CD8-positive, alpha-beta memory T cell (primary cell): ENCODE data around the gene ABHD15. TPM values are rescaled to one million over a fixed set of nuclear protein-coding genes. Genes with fewer than 3 reads are reported as not detected.

ENCODE experiments used
- CTCF ChIA-PET: fragments of 350-600 bp; sonication (Branson Sonifier 250); formaldehyde crosslinking; loops from one replicate; lab custom pipeline; 2021; ENCODE audit warnings: antibody characterized with exemption; lab: Charles Lee
- POLR2A ChIA-PET: fragments of 350-600 bp; sonication (Branson Sonifier 250); formaldehyde crosslinking; loops from one replicate; lab custom pipeline; 2021; ENCODE audit warnings: antibody characterized with exemption; lab: Charles Lee
- DNase-seq, 5 donors: peaks; one replicate each; pipeline versions ENCODE4 v3.0.0 to v3.0.0-alpha.2; 2020 to 2022; ENCODE audit warnings: mixed read lengths in 1 of 5
- H3K27ac ChIP-seq: one replicate; pipeline ENCODE4 v1.7.0; 2013; ENCODE audit warnings: low read depth, mild to moderate bottlenecking, low read length, moderate library complexity
- H3K27me3 ChIP-seq: 2 replicates; pipeline ENCODE4 v1.7.0; 2013; ENCODE audit warnings: low read length, mild to moderate bottlenecking; ENCODE audit not compliant: insufficient read depth, poor library complexity, severe bottlenecking
- H3K36me3 ChIP-seq: 2 replicates; pipeline ENCODE4 v1.7.0; 2013; ENCODE audit warnings: mild to moderate bottlenecking, low read length, moderate library complexity; ENCODE audit not compliant: insufficient read depth
- H3K4me1 ChIP-seq: 2 replicates; pipeline ENCODE4 v1.7.0; 2013; ENCODE audit warnings: mild to moderate bottlenecking, low read length, moderate library complexity; ENCODE audit not compliant: insufficient read depth
- H3K4me3 ChIP-seq: 2 replicates; pipeline ENCODE4 v1.7.0; 2013; ENCODE audit warnings: mild to moderate bottlenecking, low read length
- H3K9me3 ChIP-seq: 2 replicates; pipeline ENCODE4 v1.7.0; 2013; ENCODE audit warnings: mild to moderate bottlenecking, low read length
- H3K27ac Mint-ChIP-seq, 8 donors: one replicate each; pipeline ENCODE4 v1.8.0; 2020 to 2021; ENCODE audit warnings: mixed read lengths in 8 of 8, mild to moderate bottlenecking in 6 of 8, inconsistent platforms in 3 of 8, moderate library complexity in 3 of 8
- H3K27me3 Mint-ChIP-seq, 2 donors: one replicate each; pipeline ENCODE4 v1.8.0; 2020 to 2021; ENCODE audit warnings: mixed read lengths in 2 of 2, mild to moderate bottlenecking in 1 of 2, moderate library complexity in 1 of 2
- H3K36me3 Mint-ChIP-seq, 3 donors: one replicate each; pipeline ENCODE4 v1.8.0; 2020 to 2021; ENCODE audit warnings: mixed read lengths in 3 of 3, inconsistent platforms in 1 of 3, mild to moderate bottlenecking in 1 of 3
- H3K4me1 Mint-ChIP-seq, 3 donors: one replicate each; pipeline ENCODE4 v1.8.0; 2020 to 2021; ENCODE audit warnings: mixed read lengths in 3 of 3, inconsistent platforms in 1 of 3, mild to moderate bottlenecking in 1 of 3
- H3K4me3 Mint-ChIP-seq, 7 donors: one replicate each; pipeline ENCODE4 v1.8.0; 2020 to 2021; ENCODE audit warnings: mixed read lengths in 7 of 7, mild to moderate bottlenecking in 6 of 7, moderate library complexity in 4 of 7, inconsistent platforms in 2 of 7
- H3K9me3 Mint-ChIP-seq, 5 donors: one replicate each; pipeline ENCODE4 v1.8.0; 2020 to 2022; ENCODE audit warnings: mixed read lengths in 5 of 5, mild to moderate bottlenecking in 3 of 5, moderate library complexity in 2 of 5, inconsistent platforms in 1 of 5
- polyA plus RNA-seq: library from polyadenylated mRNA; unstranded; fragments of 300-500 nt; fragmentation: Illumina TruSeq; gene quantifications from one replicate; pipeline ENCODE4 v1.2.3, GENCODE V29; 2021
- total RNA-seq, 2 experiments: library from RNA; stranded (reverse); gene quantifications; one replicate each; pipeline ENCODE4 v1.2.3, GENCODE V29; 2021

ABHD15 gene
- total and polyA plus RNA-seq, 3 experiments from 2014 or later = 18.3 to 22.6 (median 19.3) TPM

- Mint-ChIP-seq H3K4me1 (peaks cover 32 to 45% (median 38%) of the 10 kb centered on the region in 3 donors), H3K36me3 (peaks cover 0 to 4% (median 1%) of the 10 kb centered on the region in 3 donors), H3K27me3 (no peaks in the 10 kb centered on the region), H3K27ac (peak within 1 kb of the TSS in 7 of 8 donors; percentile 29 to 85 (median 51)), H3K9me3 (no peaks in the 10 kb centered on the region), H3K4me3 (peak within 1 kb of the TSS; percentile 76 to 90 (median 87))
- CTCF ChIA-PET = interaction anchor here (1.2 to 6.2 kb wide), 8 partner anchors 11 to 223 kb away, joined by 3 to 113 read pairs (median 16); partner anchors contain the start of genes ABHD15 and TP53I13
- H3K4me3 ChIP-seq = peak within 1 kb of the TSS; percentile 43
- peaks cover 45% of the 10 kb centered on the region for H3K4me1 ChIP-seq
- H3K27me3 ChIP-seq = no peaks in the 10 kb centered on the region
- POLR2A ChIA-PET = interaction anchor here (0.6 to 2.2 kb wide), 7 partner anchors 9 to 29 kb away, joined by 3 to 20 read pairs (median 8); partner anchors contain the start of genes CORO6 and TP53I13
- no peak within 1 kb of the TSS for H3K27ac ChIP-seq
- peak in 1 of 5 donors; percentile 25 for DNase-seq
- H3K9me3 ChIP-seq = no peaks in the 10 kb centered on the region
- H3K36me3 ChIP-seq = no peaks in the 10 kb centered on the region
Observed at GRCh38 chr17:29592850-29593551, 26.2 kb upstream of the ABHD15 start, which contains the start of gene ANKRD13B. Gene ANKRD13B (plus strand): TSS chr17:29593132. CDS start chr17:29593622, 490 bp downstream.

- POLR2A ChIA-PET = interaction anchor here (0.6 to 2.2 kb wide), 9 partner anchors 10 to 25 kb away, joined by 3 to 20 read pairs (median 8); partner anchors contain the start of gene TP53I13
- peaks cover 41 to 56% (median 47%) of the 10 kb centered on the region in 3 donors for H3K4me1 Mint-ChIP-seq
Observed at GRCh38 chr17:29591737-29592608, 25.1 kb upstream of the ABHD15 start.

DNA sequence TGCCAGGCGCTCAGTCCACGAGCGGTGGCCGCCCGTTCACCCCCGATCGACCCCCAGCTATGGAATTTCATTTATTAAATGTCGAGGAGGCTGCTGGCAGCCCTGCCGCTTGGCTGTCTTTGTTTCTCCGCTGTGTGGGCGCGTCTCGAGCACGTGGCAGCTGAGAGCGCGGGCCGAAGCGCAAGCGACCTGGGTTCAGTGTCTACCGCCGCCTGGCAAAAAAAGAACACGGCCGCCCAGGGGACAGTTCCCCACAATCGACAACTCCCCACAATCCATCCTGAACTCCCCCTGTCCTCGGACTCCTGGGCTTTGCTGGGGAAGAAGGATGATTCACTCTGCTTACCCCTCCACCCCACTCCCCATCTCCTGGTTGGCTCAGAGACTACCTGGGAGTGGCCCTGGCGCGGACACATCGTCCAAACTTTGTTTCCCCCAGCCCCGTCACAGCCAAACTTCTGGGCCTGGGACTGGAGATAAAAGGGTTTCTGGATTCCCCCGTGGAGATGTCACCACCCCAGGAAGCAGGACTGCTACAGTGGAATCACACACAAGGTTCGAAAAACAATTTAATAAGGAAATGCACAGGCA lies 24.4 kb upstream of the ABHD15 start:
- ChIA-PET POLR2A (interaction anchor here (0.9 to 2.2 kb wide), 6 partner anchors 10 to 26 kb away, joined by 3 to 11 read pairs (median 5); no protein-coding TSS in a partner anchor), CTCF (interaction anchor here (0.7 to 6.2 kb wide), 11 partner anchors 9 to 339 kb away, joined by 3 to 113 read pairs (median 11); partner anchors contain the start of genes ABHD15, SSH2 and TP53I13)
- no peaks in the 10 kb centered on the region for H3K27me3 Mint-ChIP-seq
- H3K4me3 Mint-ChIP-seq = peak overlapping the region; percentile 76 to 90 (median 87)
- H3K36me3 ChIP-seq = no peaks in the 10 kb centered on the region
- H3K27ac Mint-ChIP-seq = peak overlapping the region in 3 of 8 donors; percentile 33 to 80 (median 51)
- H3K9me3 ChIP-seq = no peaks in the 10 kb centered on the region
- H3K36me3 Mint-ChIP-seq = peaks cover 0 to 4% (median 1%) of the 10 kb centered on the region in 3 donors
- no peaks in the 10 kb centered on the region for H3K9me3 Mint-ChIP-seq
- DNase-seq = peak in 1 of 5 donors; percentile 34
- H3K4me1 ChIP-seq = peaks cover 61% of the 10 kb centered on the region
- H3K27ac ChIP-seq = no peak overlapping the region
- H3K4me1 Mint-ChIP-seq = peaks cover 46 to 63% (median 54%) of the 10 kb centered on the region in 3 donors
- H3K27me3 ChIP-seq = no peaks in the 10 kb centered on the region
- peak overlapping the region; percentile 49 for H3K4me3 ChIP-seq

More at GRCh38 chr17:29591737-29592608, 25.1 kb upstream of the ABHD15 start:
- peak; percentile 65 to 83 (median 72) for DNase-seq
- Mint-ChIP-seq H3K27ac (peak overlapping the region in 6 of 8 donors; percentile 29 to 85 (median 54)), H3K27me3 (no peaks in the 10 kb centered on the region), H3K36me3 (peaks cover 0 to 4% (median 1%) of the 10 kb centered on the region in 3 donors), H3K4me3 (peak overlapping the region; percentile 76 to 90 (median 87)), H3K9me3 (no peaks in the 10 kb centered on the region)
- no peaks in the 10 kb centered on the region for H3K36me3 ChIP-seq
- H3K4me3 ChIP-seq = peak overlapping the region; percentile 49
- CTCF ChIA-PET = interaction anchor here (0.7 to 6.2 kb wide), 12 partner anchors 9 to 339 kb away, joined by 3 to 113 read pairs (median 10); partner anchors contain the start of genes ABHD15, SSH2 and TP53I13
- H3K9me3 ChIP-seq = no peaks in the 10 kb centered on the region
- no peak overlapping the region for H3K27ac ChIP-seq
- no peaks in the 10 kb centered on the region for H3K27me3 ChIP-seq
- H3K4me1 ChIP-seq = peaks cover 55% of the 10 kb centered on the region

DNA sequence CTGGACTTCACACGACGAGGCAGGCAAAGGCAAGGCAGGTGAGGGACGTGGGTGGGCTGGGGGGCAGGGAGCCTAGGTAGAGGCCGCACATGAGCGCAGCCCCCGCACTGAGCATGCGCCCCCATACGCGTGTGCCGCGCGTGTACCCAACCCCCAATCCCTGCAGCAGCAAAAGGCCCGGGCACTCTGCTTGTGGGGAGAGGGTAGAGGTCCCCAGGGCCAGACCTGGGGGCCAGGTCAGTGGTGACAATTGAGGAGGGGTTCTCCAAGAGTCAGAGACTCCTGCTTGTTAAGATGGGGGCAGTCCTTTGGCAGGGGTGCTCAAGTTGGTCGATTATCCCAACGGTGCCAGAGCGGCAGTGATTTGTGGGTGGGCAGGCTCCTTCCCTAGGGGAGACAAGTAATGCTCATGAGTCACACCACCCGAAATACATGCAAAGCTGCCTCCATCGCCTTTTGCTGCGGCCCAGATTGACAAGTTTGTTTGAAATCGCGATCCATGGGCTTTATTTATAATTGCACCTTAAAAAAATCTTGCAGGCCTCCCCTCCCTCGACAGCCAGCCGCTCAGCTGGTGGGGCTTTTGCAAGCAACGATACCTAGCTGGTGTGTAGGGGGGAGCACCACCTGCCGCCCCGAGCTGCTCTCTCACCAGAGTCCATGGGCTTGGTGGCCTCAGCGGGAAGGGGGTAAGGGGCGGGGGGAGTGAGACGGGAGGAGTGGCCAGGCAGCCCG lies 23.7 kb upstream of the ABHD15 start:
- CTCF ChIA-PET = interaction anchor here (1.0 to 6.2 kb wide), 8 partner anchors 10 to 221 kb away, joined by 3 to 113 read pairs (median 16); partner anchors contain the start of genes ABHD15 and TP53I13
- Mint-ChIP-seq H3K36me3 (peaks cover 0 to 4% (median 1%) of the 10 kb centered on the region in 3 donors), H3K4me1 (peaks cover 50 to 70% (median 60%) of the 10 kb centered on the region in 3 donors), H3K9me3 (no peaks in the 10 kb centered on the region), H3K27me3 (no peaks in the 10 kb centered on the region), H3K27ac (peak overlapping the region in 6 of 8 donors; percentile 56 to 93 (median 84)), H3K4me3 (peak overlapping the region; percentile 87 to 94 (median 89))
- H3K27me3 ChIP-seq = no peaks in the 10 kb centered on the region
- H3K4me1 ChIP-seq = peaks cover 68% of the 10 kb centered on the region
- POLR2A ChIA-PET = interaction anchor here (0.6 to 1.8 kb wide), 5 partner anchors 9 to 245 kb away, joined by 3 to 11 read pairs (median 4); no protein-coding TSS in a partner anchor
- no peak overlapping the region for H3K27ac ChIP-seq
- no peaks in the 10 kb centered on the region for H3K9me3 ChIP-seq
- H3K36me3 ChIP-seq = no peaks in the 10 kb centered on the region
- peak in 1 of 5 donors; percentile 40 for DNase-seq
- H3K4me3 ChIP-seq = peak overlapping the region; percentile 88

DNA sequence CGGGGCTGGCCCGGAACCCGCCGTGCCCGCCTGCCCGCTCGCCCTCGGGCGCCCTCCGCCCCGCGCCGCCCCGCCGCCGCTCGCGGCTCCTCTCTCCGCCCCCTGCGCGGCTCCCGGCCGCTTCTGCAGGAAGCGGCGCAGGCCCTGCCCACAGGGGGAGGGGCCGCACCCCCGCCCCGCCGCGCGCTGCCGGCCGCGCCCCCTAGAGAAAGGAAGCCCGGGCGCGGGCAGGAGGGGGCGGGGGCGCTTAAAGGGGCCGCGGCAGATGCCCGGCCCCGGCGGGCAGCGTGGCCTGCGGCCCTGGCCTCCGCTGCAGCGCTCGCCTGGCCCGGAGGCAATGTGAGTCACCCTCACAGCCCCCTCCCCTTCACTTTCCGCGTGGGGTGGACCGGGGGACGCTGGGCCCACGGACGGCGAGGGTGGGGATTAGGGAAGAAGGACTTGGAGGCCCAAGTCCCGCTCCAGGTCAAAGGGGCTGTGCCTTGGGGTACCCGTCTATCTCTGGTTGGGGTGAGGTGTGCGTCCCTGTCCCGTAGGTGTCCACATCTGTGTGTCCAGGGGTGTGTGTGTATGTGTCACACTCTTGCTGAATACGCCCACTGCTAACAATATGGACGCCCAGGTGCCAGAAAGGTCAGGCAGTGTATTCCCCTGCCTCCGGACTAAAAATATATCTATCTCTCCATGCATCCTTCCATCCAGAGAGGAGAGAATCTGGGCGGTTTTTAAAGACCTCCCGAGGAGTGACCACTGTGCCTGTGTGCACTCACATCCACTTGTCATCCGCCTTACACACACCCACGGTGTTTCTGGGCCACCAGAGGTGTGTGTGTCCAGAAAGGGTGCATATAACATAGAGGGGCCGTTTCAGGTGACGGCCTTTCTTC lies 22.9 kb upstream of the ABHD15 start, which contains the start of gene GIT1:
GIT1 (minus strand) TSS at position 125 of the 887 bp plus-strand sequence. CDS start 270 bp downstream, outside the sequence.
- CTCF ChIA-PET = interaction anchor here (2.3 to 26.2 kb wide), 2 partner anchors 17 to 23 kb away, joined by 7 to 436 read pairs; no protein-coding TSS in a partner anchor
- Mint-ChIP-seq H3K4me3 (peak within 1 kb of the TSS; percentile 89 to 95 (median 93)), H3K36me3 (peaks cover 0 to 4% (median 1%) of the 10 kb centered on the region in 3 donors), H3K9me3 (no peaks in the 10 kb centered on the region), H3K27me3 (no peaks in the 10 kb centered on the region), H3K27ac (peak within 1 kb of the TSS in 7 of 8 donors; percentile 83 to 97 (median 95)), H3K4me1 (peaks cover 57 to 78% (median 68%) of the 10 kb centered on the region in 3 donors)
- Histone ChIP-seq H3K36me3 (no peaks in the 10 kb centered on the region), H3K27ac (peak within 1 kb of the TSS; percentile 59), H3K4me3 (peak within 1 kb of the TSS; percentile 88), H3K9me3 (no peaks in the 10 kb centered on the region), H3K27me3 (no peaks in the 10 kb centered on the region), H3K4me1 (peaks cover 76% of the 10 kb centered on the region)
- POLR2A ChIA-PET = interaction anchor here (0.9 to 2.0 kb wide), 2 partner anchors 26 kb away, joined by 3 to 18 read pairs; no protein-coding TSS in a partner anchor
- peak; percentile 80 to 88 (median 82) for DNase-seq
